ENCODE results near the gene IL12RB1.
"Not testable (repeated sequence)": the region's sequence is repeated elsewhere in the genome, so short reads cannot be mapped to it uniquely, and the experiment has no call there.

The IL12RB1 gene

DNA sequence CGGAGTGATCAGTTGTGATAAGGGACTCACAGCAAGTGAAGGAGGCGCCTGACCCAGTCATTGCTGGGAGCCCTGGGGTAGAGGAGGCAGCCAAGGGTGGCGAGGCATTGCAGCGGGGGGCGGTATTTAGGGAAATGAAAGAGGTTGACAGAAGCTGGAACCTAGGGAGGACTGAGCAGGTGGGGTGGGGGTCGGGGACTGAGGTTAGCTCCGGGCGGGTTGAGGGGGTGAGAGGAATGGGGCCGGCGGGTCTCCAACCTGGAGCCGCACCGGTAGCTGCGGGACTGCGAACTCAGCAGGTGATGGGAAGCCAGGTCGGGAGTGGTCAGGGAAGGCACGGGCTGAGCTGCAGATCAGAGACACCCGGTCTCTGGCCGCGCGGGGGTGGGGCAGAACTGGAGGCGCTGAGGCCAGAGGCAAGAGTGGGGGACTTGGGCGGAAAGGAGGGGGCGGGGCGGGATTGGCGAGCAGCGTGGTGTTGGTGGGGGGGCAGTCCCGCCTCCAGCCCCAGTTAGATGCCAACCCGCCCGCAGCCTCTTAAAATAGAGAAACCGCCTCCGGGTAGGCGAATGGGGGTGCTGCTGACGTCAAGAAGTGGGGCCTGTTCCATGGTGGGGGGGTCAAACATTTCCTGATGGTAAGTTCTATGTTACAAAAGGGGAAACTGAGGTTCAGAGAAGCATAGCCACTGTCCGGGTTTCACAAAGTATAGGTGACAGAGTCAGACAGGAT lies 12.3 kb upstream of the IL12RB1 start:
- H3K36me3 ChIP-seq (ENCODE audit: insufficient read depth, low read length), result no peaks in the 10 kb centered on the region
- H3K27ac ChIP-seq (ENCODE audit: low read depth, low read length), result no peak overlapping the region
- peaks cover 8% of the 10 kb centered on the region for H3K4me1 ChIP-seq (ENCODE audit: insufficient read depth, low read length)
- WGBS, result 17% methylated on average over 34 of the region's 34 CpGs
- H3K9ac ChIP-seq (ENCODE audit: low read depth, low read length), result no peak overlapping the region
- peaks cover 20% of the 10 kb centered on the region for H3K27me3 ChIP-seq (ENCODE audit: insufficient read depth, low read length)
- H3K9me3 ChIP-seq (ENCODE audit: insufficient read depth, low read depth, low read length), result no peaks in the 10 kb centered on the region
- H3K4me3 ChIP-seq (ENCODE audit: low read length), result peak overlapping the region; percentile 38

DNA sequence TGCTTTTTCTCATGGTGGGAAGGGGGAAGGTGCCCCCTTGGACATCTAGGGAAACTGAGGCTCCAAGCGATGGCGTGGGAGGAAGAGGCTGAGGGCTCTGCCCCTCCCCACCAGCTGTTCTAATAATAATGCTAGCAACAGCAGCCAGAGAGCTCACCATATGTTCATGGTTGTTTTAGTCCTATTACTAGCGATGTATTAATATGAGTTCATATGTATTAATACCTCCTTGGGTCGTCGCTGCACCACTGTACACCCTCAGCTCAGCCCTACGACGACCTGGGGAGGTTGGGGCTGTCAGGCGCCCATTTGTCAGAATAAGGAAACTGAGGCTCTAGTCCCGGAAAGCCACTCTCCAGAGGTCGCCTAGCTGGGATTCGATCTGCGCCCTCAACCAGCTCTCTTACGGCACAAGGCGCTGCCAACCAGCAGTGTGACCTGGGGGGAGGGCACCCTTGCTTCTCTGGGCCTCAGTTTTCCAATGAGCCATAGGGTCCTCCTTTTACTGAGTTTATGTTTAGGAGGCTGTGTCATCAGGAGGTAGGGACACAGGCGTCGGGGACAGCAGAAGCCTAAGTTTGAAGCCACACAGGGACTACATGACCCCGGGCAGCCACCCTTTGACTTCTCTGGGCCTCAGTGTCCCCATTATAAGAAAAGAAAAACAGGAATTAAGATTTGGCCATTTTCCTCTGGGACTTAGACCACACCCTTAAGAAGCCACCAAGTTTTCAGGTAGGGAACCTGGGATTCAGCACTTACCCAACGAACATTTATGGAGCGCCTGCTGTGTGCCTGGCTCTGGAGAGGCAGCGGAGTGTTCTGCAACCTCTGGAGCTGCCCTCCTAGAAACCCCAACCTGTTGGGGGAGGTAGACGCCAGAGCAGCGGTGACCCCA lies 11.5 kb upstream of the IL12RB1 start:
- Histone ChIP-seq H3K27me3 (ENCODE audit: insufficient read depth, low read length) (peaks cover 20% of the 10 kb centered on the region), H3K4me3 (ENCODE audit: low read length) (peak overlapping the region; percentile 58), H3K27ac (ENCODE audit: low read depth, low read length) (no peak overlapping the region), H3K36me3 (ENCODE audit: insufficient read depth, low read length) (no peaks in the 10 kb centered on the region), H3K4me1 (ENCODE audit: insufficient read depth, low read length) (peaks cover 8% of the 10 kb centered on the region), H3K9me3 (ENCODE audit: insufficient read depth, low read depth, low read length) (no peaks in the 10 kb centered on the region), H3K9ac (ENCODE audit: low read depth, low read length) (0 out of 2 replicates have a peak overlapping the region, but pooled peaks have one; percentile 21)
- WGBS, result 48% methylated on average over 20 of the region's 22 CpGs

DNA sequence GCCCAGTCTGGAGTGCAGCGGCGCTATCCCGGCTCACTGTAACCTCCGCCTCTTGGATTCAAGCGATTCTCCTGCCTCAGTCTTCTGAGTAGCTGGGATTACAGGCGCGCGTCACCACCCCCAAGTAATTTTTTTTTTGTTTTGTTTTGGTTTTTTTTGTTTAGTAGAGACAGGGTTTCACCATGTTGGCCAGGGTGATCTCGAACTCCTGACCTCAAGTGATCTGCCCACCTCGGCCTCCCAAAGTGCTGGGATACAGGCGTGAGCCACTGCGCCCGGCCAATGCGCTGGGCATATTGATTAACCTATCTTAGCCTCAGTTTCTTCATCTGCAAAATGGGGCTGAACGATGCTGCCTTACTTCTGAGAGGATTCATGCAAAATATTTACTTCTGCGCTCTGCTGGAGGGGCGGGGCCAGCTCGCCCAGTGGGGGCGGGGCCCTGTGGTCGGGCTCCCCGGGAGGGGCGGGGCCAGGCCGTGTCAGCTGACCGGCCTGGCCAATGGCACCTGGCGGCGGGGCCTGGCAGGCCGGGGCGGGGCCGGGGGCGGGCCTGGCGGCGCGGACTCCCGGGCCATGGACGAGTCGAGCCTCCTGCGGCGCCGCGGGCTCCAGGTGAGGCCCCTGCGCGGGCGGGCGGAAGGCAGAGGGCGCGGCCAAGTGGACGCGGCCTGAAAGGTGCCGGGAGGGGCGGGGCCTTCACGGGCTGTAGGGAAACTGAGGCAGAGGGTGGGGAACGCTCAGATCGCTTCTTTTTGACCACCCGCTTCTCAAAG lies 10.7 kb upstream of the IL12RB1 start, which contains the start of gene MAST3:
MAST3 (plus strand) TSS at position 562 of the 776 bp plus-strand sequence; CDS start at position 577, 15 bp downstream.
- peak within 1 kb of the TSS; percentile 58 for H3K4me3 ChIP-seq (ENCODE audit: low read length)
- no peaks in the 10 kb centered on the region for H3K36me3 ChIP-seq (ENCODE audit: insufficient read depth, low read length)
- peaks cover 8% of the 10 kb centered on the region for H3K4me1 ChIP-seq (ENCODE audit: insufficient read depth, low read length)
- no peaks in the 10 kb centered on the region for H3K9me3 ChIP-seq (ENCODE audit: insufficient read depth, low read depth, low read length)
- peaks cover 20% of the 10 kb centered on the region for H3K27me3 ChIP-seq (ENCODE audit: insufficient read depth, low read length)
- H3K27ac ChIP-seq (ENCODE audit: low read depth, low read length), result no peak within 1 kb of the TSS
- H3K9ac ChIP-seq (ENCODE audit: low read depth, low read length), result 0 out of 2 replicates have a peak within 1 kb of the TSS, but pooled peaks have one; percentile 21
- 24% methylated on average over 54 of the region's 54 CpGs for WGBS

DNA sequence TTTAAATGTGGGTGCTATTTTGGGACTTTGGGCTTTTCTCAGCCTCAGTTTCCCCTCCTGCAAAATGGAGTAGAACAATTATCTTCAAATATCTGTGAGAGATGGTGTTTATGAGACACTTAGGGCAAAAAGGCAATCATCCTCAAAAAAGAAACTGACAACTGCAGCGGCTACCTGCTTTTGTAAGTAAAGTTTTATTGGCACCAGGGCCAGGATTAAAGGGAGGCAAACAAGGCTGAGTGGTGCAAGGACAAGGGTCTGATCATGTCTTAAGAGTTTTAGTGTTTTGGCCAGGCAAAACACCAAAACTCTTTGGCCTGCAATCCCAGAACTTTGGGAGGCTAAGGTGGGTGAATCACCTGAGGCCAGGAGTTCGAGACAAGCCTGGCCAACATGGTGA lies 9.5 kb upstream of the IL12RB1 start:
- WGBS, result 90% methylated on average over 2 of the region's 2 CpGs
- Histone ChIP-seq H3K27me3 (ENCODE audit: insufficient read depth, low read length) (peaks cover 20% of the 10 kb centered on the region), H3K4me3 (ENCODE audit: low read length) (no peak overlapping the region), H3K9ac (ENCODE audit: low read depth, low read length) (no peak overlapping the region), H3K9me3 (ENCODE audit: insufficient read depth, low read depth, low read length) (no peaks in the 10 kb centered on the region), H3K36me3 (ENCODE audit: insufficient read depth, low read length) (no peaks in the 10 kb centered on the region), H3K27ac (ENCODE audit: low read depth, low read length) (no peak overlapping the region), H3K4me1 (ENCODE audit: insufficient read depth, low read length) (peaks cover 8% of the 10 kb centered on the region)

DNA sequence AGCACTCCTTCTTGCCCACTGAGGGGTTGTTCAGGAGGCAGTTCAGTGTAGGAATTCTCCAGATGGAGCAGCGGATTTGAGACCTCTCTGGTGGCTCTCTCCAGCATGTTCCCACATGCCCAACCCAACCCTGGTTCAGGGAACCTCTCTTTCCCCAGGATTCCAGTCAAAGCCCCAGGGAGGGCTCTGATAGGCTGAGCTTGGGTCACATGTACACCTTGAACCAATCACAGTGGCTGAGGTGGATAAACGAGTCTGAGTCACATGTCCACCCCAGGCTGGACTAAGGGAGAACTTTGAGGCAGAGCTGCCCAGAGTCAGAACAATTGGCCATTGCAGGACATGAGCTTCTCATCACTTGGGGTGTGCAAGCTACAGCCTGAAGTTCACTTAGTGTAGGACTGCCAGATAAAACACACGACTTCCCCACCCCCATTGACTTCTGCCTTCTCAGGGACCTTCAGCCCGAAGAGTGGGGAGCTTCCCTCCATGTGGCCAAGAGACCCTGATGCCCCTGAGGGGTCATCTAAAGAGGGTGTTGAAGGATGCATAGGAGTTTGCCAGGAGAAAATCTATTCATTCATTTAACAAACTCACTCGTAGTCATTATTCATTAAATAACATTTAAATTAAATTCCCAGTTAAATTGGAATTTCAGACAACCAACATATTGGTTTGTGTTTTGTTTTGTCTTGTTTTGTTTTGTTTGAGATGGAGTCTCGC lies 6.9 kb upstream of the IL12RB1 start:
- Histone ChIP-seq H3K4me1 (ENCODE audit: insufficient read depth, low read length) (peaks cover 5% of the 10 kb centered on the region; the same call in 1 of the 2 replicates), H3K36me3 (ENCODE audit: insufficient read depth, low read length) (no peaks in the 10 kb centered on the region), H3K9ac (ENCODE audit: low read depth, low read length) (no peak overlapping the region), H3K27me3 (ENCODE audit: insufficient read depth, low read length) (peaks cover 9% of the 10 kb centered on the region), H3K9me3 (ENCODE audit: insufficient read depth, low read depth, low read length) (no peaks in the 10 kb centered on the region), H3K27ac (ENCODE audit: low read depth, low read length) (no peak overlapping the region), H3K4me3 (ENCODE audit: low read length) (no peak overlapping the region)
- 81% methylated on average over 5 of the region's 6 CpGs for WGBS

DNA sequence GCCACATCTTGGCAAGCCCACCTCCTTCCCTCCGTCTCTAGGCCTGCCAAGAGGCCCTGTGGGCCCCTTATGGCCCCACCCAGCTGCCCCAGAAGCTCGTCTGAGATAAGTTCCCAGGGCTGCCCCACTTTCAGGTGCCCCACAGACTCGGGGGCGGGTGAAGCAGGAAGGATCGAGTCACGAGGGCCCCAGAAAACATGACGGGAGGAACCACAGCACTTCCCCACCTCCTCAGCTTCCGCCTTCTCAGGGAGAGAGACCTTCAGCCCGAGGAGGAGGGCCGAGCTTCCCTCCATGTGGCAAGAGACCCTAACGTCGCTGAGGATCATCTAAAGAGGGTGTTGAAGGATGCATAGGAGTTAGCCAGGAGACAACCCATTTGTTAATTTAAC lies 4.5 kb upstream of the IL12RB1 start:
- Histone ChIP-seq H3K4me3 (ENCODE audit: low read length) (no peak overlapping the region), H3K27ac (ENCODE audit: low read depth, low read length) (no peak overlapping the region), H3K9me3 (ENCODE audit: insufficient read depth, low read depth, low read length) (no peaks in the 10 kb centered on the region), H3K9ac (ENCODE audit: low read depth, low read length) (no peak overlapping the region), H3K36me3 (ENCODE audit: insufficient read depth, low read length) (no peaks in the 10 kb centered on the region), H3K27me3 (ENCODE audit: insufficient read depth, low read length) (no peaks in the 10 kb centered on the region), H3K4me1 (ENCODE audit: insufficient read depth, low read length) (no peaks in the 10 kb centered on the region)
- 83% methylated on average over 12 of the region's 12 CpGs for WGBS

DNA sequence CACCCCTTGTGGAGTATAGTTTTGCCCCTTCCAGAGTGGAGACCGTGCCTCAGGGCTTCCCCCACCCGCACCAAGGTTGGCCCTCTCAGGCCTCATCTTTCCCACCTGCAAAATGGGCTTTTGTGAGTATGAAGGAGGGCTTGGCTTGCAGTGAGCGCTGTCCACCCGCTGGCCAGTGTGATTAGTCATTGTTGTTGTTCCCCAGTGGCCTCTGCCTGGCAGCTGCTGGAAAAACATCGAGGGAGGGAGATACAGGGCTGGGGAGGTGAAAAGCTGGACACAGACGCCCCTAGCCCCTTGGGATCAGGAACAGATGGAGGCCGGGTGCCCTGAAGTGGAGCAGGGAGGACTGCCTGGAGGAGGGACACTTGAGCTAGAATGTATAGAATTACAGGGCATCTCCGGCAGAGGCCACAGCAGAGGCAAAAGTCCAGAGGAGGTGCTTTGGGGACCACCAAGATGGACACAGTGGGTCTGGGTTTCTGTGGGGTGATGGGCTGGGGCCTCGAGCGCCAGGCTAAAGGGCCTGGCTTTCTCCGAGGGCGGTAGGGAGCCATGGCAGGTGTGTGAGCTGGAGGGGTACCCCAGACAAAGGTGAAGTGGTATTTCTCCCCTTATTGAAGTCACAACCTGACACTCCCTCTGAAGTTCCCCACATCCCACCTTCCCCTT lies 3.9 kb upstream of the IL12RB1 start:
- H3K36me3 ChIP-seq (ENCODE audit: insufficient read depth, low read length), result no peaks in the 10 kb centered on the region
- no peak overlapping the region for H3K4me3 ChIP-seq (ENCODE audit: low read length)
- H3K27ac ChIP-seq (ENCODE audit: low read depth, low read length), result no peak overlapping the region
- WGBS, result 91% methylated on average over 12 of the region's 12 CpGs
- H3K9ac ChIP-seq (ENCODE audit: low read depth, low read length), result no peak overlapping the region
- H3K9me3 ChIP-seq (ENCODE audit: insufficient read depth, low read depth, low read length), result no peaks in the 10 kb centered on the region
- no peaks in the 10 kb centered on the region for H3K27me3 ChIP-seq (ENCODE audit: insufficient read depth, low read length)
- H3K4me1 ChIP-seq (ENCODE audit: insufficient read depth, low read length), result no peaks in the 10 kb centered on the region

DNA sequence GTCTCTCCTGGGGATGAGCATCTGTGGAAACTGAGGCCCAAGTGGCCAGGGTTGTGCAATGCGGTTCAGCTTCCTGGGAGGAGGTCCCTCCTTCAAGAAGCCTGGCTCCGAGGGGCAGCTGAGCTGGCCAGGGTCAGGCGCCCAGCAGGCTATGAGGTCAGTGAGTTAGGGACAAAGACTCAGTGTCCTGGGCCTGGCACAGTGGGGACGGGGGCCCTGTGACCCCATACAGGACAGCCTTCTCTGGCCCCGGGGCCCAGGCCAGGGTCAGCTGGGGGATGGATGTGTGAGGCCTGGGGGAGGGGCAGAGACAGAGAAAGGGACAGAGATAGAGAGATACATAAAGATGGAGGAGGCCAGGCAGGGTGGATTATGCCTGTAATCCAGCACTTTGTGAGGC lies 3.0 kb upstream of the IL12RB1 start:
- Histone ChIP-seq H3K27me3 (ENCODE audit: insufficient read depth, low read length) (no peaks in the 10 kb centered on the region), H3K9me3 (ENCODE audit: insufficient read depth, low read depth, low read length) (no peaks in the 10 kb centered on the region), H3K4me3 (ENCODE audit: low read length) (no peak overlapping the region), H3K36me3 (ENCODE audit: insufficient read depth, low read length) (no peaks in the 10 kb centered on the region), H3K4me1 (ENCODE audit: insufficient read depth, low read length) (no peaks in the 10 kb centered on the region), H3K9ac (ENCODE audit: low read depth, low read length) (no peak overlapping the region), H3K27ac (ENCODE audit: low read depth, low read length) (no peak overlapping the region)
- 91% methylated on average over 5 of the region's 5 CpGs for WGBS

DNA sequence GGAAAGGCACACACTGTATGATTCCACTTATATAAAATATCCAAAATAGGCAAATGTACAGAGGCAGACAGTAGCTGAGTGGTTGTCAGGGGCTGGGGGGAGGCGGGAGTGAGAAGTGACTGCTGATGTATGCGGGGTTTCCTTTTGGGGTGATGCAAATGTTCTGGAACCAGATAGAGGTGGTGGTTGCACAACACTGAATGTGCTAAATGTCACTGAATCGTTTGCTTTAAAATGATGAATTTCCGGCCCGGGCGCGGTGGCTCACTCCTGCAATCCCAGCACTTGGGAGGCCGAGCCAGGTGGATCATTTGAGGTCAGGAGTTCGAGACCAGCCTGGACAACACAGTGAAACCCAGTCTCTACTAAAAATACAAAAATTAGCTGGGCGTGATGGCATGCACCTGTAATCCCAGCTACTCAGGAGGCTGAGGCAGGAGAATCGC lies 2.4 kb upstream of the IL12RB1 start:
- H3K9ac ChIP-seq (ENCODE audit: low read depth, low read length); H3K4me3 ChIP-seq (ENCODE audit: low read length); H3K27me3 ChIP-seq (ENCODE audit: insufficient read depth, low read length); H3K27ac ChIP-seq (ENCODE audit: low read depth, low read length); H3K36me3 ChIP-seq (ENCODE audit: insufficient read depth, low read length); H3K9me3 ChIP-seq (ENCODE audit: insufficient read depth, low read depth, low read length); H3K4me1 ChIP-seq (ENCODE audit: insufficient read depth, low read length): not testable (repeated sequence)
- 91% methylated on average over 11 of the region's 11 CpGs for WGBS

Measured in HUES64 (cell line).